Measurements from ENCODE around the gene ADAP1.
"Not testable (repeated sequence)": the region's sequence is repeated elsewhere in the genome, so short reads cannot be mapped to it uniquely, and the experiment has no call there.

Gene ADAP1

GRCh38 chr7:910441-910861, 44.0 kb downstream of the ADAP1 start:
- Histone ChIP-seq H3K4me3 (ENCODE audit: low read length) (no peak overlapping the region), H3K27me3 (ENCODE audit: insufficient read depth, low read length) (peaks cover 24% of the 10 kb centered on the region), H3K9me3 (ENCODE audit: low read length) (no peaks in the 10 kb centered on the region), H3K4me1 (ENCODE audit: insufficient read depth, low read length) (peaks cover 5% of the 10 kb centered on the region), H2AFZ (ENCODE audit: low read depth, low read length) (no peak overlapping the region), H3K36me3 (ENCODE audit: insufficient read depth, low read length) (no peaks in the 10 kb centered on the region)

DNA sequence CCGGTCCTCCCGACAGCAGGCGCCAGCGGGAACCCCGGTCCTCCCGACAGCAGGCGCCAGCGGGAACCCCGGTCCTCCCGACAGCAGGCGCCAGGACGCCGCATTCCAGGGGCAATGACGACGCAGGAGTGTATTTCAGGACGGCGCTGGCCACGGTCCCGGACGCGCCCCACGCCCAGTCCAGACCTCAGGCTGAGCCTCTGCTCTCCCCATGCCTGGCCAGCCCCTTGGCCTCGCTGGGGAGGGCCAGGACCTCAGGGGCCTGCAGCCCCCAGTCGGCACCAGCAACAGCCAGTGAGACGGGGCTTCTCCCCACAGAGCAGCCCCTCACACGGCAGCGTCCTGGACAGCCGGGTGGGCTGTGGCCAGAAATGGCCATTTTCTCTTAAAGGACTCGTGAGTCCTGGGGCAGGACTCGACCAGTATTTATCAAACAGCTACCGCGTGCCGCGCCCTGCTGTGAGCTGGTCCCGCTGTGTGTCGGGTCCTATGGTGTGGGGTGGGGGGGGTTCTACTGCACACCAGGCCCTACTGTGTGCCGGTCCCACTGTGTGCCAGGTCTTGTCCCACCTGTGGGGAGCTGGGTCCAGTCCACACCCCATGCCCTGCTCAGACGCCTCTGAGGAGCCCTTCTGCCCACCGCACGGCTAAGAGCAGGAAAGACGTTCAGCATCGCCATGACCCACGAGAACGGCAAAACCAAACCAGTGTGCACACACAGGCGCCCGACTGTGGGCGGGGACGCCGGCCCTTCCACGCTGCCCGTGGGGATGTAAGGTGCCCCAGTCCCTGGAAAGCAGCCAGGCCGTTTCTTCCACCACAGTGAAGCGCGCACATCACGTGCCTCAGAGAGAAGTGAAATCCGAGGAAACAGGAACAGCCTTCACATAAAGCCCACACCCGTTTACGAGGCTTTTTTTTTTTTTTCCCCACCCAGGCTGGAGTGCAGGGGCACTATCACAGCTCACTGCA, 44.8 kb downstream of the ADAP1 start:
- H3K9me3 ChIP-seq (ENCODE audit: low read length) = no peaks in the 10 kb centered on the region
- no peaks in the 10 kb centered on the region for H3K36me3 ChIP-seq (ENCODE audit: insufficient read depth, low read length)
- H2AFZ ChIP-seq (ENCODE audit: low read depth, low read length) = no peak overlapping the region
- no peak overlapping the region for H3K4me3 ChIP-seq (ENCODE audit: low read length)
- peaks cover 23% of the 10 kb centered on the region for H3K27me3 ChIP-seq (ENCODE audit: insufficient read depth, low read length)
- H3K4me1 ChIP-seq (ENCODE audit: insufficient read depth, low read length) = no peaks in the 10 kb centered on the region

DNA sequence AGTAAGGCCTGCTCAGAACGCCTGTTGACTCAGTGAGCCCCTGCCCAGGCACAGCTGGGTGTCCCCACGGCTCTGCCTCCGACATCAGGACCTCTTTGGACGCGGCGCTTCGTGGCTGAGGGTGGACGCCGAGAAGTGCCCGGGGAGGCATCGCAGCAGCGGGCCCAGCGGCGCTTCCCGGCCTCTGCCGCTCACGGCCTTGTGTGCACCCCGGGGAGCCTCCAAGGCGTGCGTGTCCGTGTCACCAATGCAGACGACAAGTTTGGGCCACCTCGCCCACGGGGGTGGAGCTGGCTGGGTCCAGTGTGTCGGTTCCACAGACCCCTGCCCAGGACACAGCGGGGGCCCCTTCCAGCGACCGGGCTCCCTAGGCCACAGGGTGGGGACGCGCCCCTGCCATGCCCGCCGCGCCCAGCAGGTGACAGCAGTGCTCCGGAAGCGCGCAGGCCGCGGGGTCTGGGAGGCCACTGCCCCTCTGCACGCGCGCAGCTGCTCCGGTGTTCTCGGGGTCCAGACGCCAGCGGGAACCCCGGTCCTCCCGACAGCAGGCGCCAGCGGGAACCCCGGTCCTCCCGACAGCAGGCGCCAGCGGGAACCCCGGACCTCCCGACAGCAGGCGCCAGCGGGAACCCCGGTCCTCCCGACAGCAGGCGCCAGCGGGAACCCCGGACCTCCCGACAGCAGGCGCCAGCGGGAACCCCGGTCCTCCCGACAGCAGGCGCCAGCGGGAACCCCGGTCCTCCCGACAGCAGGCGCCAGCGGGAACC, 45.7 kb downstream of the ADAP1 start:
- H3K36me3 ChIP-seq (ENCODE audit: insufficient read depth, low read length); H2AFZ ChIP-seq (ENCODE audit: low read depth, low read length); H3K9me3 ChIP-seq (ENCODE audit: low read length); H3K4me3 ChIP-seq (ENCODE audit: low read length); H3K4me1 ChIP-seq (ENCODE audit: insufficient read depth, low read length): not testable (repeated sequence)
- H3K27me3 ChIP-seq (ENCODE audit: insufficient read depth, low read length) = peaks cover 23% of the 10 kb centered on the region

- H3K36me3 ChIP-seq (ENCODE audit: insufficient read depth, low read length) = no peaks in the 10 kb centered on the region
- H2AFZ ChIP-seq (ENCODE audit: low read depth, low read length) = no peak overlapping the region
- H3K27me3 ChIP-seq (ENCODE audit: insufficient read depth, low read length) = peaks cover 23% of the 10 kb centered on the region
- no peaks in the 10 kb centered on the region for H3K4me1 ChIP-seq (ENCODE audit: insufficient read depth, low read length)
- no peak overlapping the region for H3K4me3 ChIP-seq (ENCODE audit: low read length)
- H3K9me3 ChIP-seq (ENCODE audit: low read length) = no peaks in the 10 kb centered on the region
Observed at GRCh38 chr7:908159-908581, 46.3 kb downstream of the ADAP1 start.

- Histone ChIP-seq H3K36me3 (ENCODE audit: insufficient read depth, low read length) (no peaks in the 10 kb centered on the region), H2AFZ (ENCODE audit: low read depth, low read length) (no peak overlapping the region), H3K27me3 (ENCODE audit: insufficient read depth, low read length) (peaks cover 23% of the 10 kb centered on the region), H3K4me3 (ENCODE audit: low read length) (no peak overlapping the region), H3K4me1 (ENCODE audit: insufficient read depth, low read length) (no peaks in the 10 kb centered on the region), H3K9me3 (ENCODE audit: low read length) (no peaks in the 10 kb centered on the region)
Observed at GRCh38 chr7:907158-907980, 47.1 kb downstream of the ADAP1 start.

DNA sequence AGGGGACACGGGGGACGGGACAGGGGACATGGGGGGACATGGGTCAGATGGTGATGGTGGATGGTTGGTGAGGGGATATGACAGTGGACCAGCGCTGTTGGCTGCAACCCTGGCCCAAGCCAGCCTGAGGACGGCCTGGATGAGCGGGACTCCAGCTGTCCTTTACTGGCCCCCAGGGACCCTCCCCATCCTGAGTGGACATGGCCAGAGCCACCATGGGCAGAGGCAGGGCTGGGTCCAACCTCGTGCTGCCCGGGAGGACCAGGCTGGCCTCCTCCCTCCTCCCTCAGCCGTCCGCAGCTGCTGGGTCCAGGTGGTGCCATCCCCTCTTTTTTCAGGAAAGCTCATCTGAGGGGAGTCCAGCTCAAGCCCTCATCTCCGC, 47.7 kb downstream of the ADAP1 start:
- no peaks in the 10 kb centered on the region for H3K9me3 ChIP-seq (ENCODE audit: low read length)
- H3K4me1 ChIP-seq (ENCODE audit: insufficient read depth, low read length) = no peaks in the 10 kb centered on the region
- no peak overlapping the region for H3K4me3 ChIP-seq (ENCODE audit: low read length)
- no peaks in the 10 kb centered on the region for H3K36me3 ChIP-seq (ENCODE audit: insufficient read depth, low read length)
- no peak overlapping the region for H2AFZ ChIP-seq (ENCODE audit: low read depth, low read length)
- peaks cover 23% of the 10 kb centered on the region for H3K27me3 ChIP-seq (ENCODE audit: insufficient read depth, low read length)

- H3K36me3 ChIP-seq (ENCODE audit: insufficient read depth, low read length) = no peaks in the 10 kb centered on the region
- no peak overlapping the region for H3K4me3 ChIP-seq (ENCODE audit: low read length)
- H3K9me3 ChIP-seq (ENCODE audit: low read length) = no peaks in the 10 kb centered on the region
- no peaks in the 10 kb centered on the region for H3K4me1 ChIP-seq (ENCODE audit: insufficient read depth, low read length)
- H3K27me3 ChIP-seq (ENCODE audit: insufficient read depth, low read length) = peaks cover 14% of the 10 kb centered on the region
- H2AFZ ChIP-seq (ENCODE audit: low read depth, low read length) = no peak overlapping the region
Observed at GRCh38 chr7:904847-905246, 49.6 kb downstream of the ADAP1 start.

- Histone ChIP-seq H2AFZ (ENCODE audit: low read depth, low read length) (no peak overlapping the region), H3K27me3 (ENCODE audit: insufficient read depth, low read length) (peaks cover 8% of the 10 kb centered on the region), H3K36me3 (ENCODE audit: insufficient read depth, low read length) (no peaks in the 10 kb centered on the region), H3K4me3 (ENCODE audit: low read length) (no peak overlapping the region), H3K9me3 (ENCODE audit: low read length) (no peaks in the 10 kb centered on the region), H3K4me1 (ENCODE audit: insufficient read depth, low read length) (no peaks in the 10 kb centered on the region)
Observed at GRCh38 chr7:903921-904755, 50.3 kb downstream of the ADAP1 start.

GRCh38 chr7:902996-903395, 51.5 kb downstream of the ADAP1 start:
- no peak overlapping the region for H2AFZ ChIP-seq (ENCODE audit: low read depth, low read length)
- no peak overlapping the region for H3K4me3 ChIP-seq (ENCODE audit: low read length)
- H3K4me1 ChIP-seq (ENCODE audit: insufficient read depth, low read length) = no peaks in the 10 kb centered on the region
- no peaks in the 10 kb centered on the region for H3K9me3 ChIP-seq (ENCODE audit: low read length)
- H3K36me3 ChIP-seq (ENCODE audit: insufficient read depth, low read length) = peaks cover 3% of the 10 kb centered on the region
- H3K27me3 ChIP-seq (ENCODE audit: insufficient read depth, low read length) = peaks cover 4% of the 10 kb centered on the region

DNA sequence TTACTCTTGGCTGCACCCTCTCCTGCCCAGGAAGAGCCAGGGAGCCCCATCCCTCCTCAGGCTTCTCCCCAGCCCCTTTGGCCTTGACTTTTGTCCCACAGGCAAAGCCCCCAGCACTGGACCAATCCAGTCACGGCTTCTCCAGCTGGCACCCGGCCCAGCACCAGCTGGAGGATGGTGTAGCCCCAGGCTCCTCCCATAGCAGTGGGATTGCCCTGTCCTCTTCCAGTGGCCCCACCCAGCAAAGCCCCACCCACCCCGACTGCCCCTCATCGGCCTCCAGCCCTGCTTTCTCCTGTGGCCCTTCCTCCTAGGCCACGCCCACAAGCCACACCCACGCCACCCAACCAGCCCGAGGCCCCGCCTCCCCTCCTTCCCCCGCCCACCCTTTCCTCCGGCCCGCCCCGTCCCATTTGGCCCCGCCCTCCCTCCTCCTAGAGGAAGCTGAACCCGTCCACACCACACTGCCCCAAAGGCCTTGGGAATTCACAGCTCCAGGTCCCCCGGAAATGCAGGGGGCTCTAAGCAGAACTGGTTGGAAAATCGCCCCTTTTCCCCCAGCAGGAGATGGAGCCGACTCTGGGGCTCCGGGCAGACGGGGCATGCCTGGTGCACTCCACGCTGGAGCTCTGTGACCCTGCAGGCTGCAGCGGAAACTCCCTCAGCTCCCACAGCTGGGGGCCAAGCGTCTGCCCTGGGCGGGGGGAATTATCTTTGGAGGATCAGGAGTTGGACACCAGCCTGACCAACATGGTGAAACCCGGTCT, 52.9 kb downstream of the ADAP1 start:
- Histone ChIP-seq H2AFZ (ENCODE audit: low read depth, low read length) (no peak overlapping the region), H3K9me3 (ENCODE audit: low read length) (no peaks in the 10 kb centered on the region), H3K4me3 (ENCODE audit: low read length) (no peak overlapping the region), H3K27me3 (ENCODE audit: insufficient read depth, low read length) (peaks cover 4% of the 10 kb centered on the region), H3K4me1 (ENCODE audit: insufficient read depth, low read length) (no peaks in the 10 kb centered on the region), H3K36me3 (ENCODE audit: insufficient read depth, low read length) (peaks cover 10% of the 10 kb centered on the region)

GRCh38 chr7:901041-901387, 53.5 kb downstream of the ADAP1 start:
- Histone ChIP-seq H3K4me3 (ENCODE audit: low read length) (no peak overlapping the region), H3K4me1 (ENCODE audit: insufficient read depth, low read length) (no peaks in the 10 kb centered on the region), H2AFZ (ENCODE audit: low read depth, low read length) (no peak overlapping the region), H3K9me3 (ENCODE audit: low read length) (no peaks in the 10 kb centered on the region), H3K36me3 (ENCODE audit: insufficient read depth, low read length) (peaks cover 15% of the 10 kb centered on the region), H3K27me3 (ENCODE audit: insufficient read depth, low read length) (peaks cover 4% of the 10 kb centered on the region)

All from neuron (in vitro differentiated cells).